Ishikawa (cell line): ENCODE measurements around the gene VWC2.

Experiments
- CEBPB ChIP-seq: IDR thresholded peaks from 2 replicates; pipeline ENCODE4 v1.6.1; 2012
- CREB1 ChIP-seq: IDR thresholded peaks from 2 replicates; pipeline ENCODE4 v1.6.1; 2012; ENCODE audit warnings: low read depth
- EGR1 ChIP-seq: IDR thresholded peaks from 2 replicates; pipeline ENCODE4 v1.6.1; 2012
- EP300 ChIP-seq: IDR thresholded peaks from 2 replicates; pipeline ENCODE4 v1.6.1; 2012; ENCODE audit warnings: borderline replicate concordance
- FOXM1 ChIP-seq: IDR thresholded peaks from 2 replicates; pipeline ENCODE4 v1.6.1; 2012; ENCODE audit warnings: low read depth, borderline replicate concordance
- NFIC ChIP-seq: IDR thresholded peaks from 2 replicates; pipeline ENCODE4 v1.6.1; 2012
- RAD21 ChIP-seq: IDR thresholded peaks from 2 replicates; pipeline ENCODE4 v1.6.1; 2012; ENCODE audit warnings: low read depth
- TAF1 ChIP-seq: IDR thresholded peaks from 2 replicates; pipeline ENCODE4 v1.6.1; 2012; ENCODE audit warnings: low read depth, mild to moderate bottlenecking
- TCF12 ChIP-seq: IDR thresholded peaks from 2 replicates; pipeline ENCODE4 v1.6.1; 2012; ENCODE audit warnings: low read depth
- TEAD4 ChIP-seq: IDR thresholded peaks from 2 replicates; pipeline ENCODE4 v1.6.1; 2012
- YY1 ChIP-seq: IDR thresholded peaks from 2 replicates; pipeline ENCODE4 v1.6.1; 2012; ENCODE audit warnings: low read depth
- ZBTB7A ChIP-seq: IDR thresholded peaks from 2 replicates; pipeline ENCODE4 v1.6.1; 2012; ENCODE audit warnings: low read depth
- TF ChIP-seq, protein P1 (sequence below): IDR thresholded peaks from 2 replicates; pipeline ENCODE4 v1.6.1; 2012; ENCODE audit warnings: low read depth, mild to moderate bottlenecking
- TF ChIP-seq, protein P2 (sequence below): IDR thresholded peaks from 2 replicates; pipeline ENCODE4 v1.6.1; 2012
- TF ChIP-seq, protein P3 (sequence below): IDR thresholded peaks from 2 replicates; pipeline ENCODE4 v1.6.1; 2012

Gene VWC2

DNA sequence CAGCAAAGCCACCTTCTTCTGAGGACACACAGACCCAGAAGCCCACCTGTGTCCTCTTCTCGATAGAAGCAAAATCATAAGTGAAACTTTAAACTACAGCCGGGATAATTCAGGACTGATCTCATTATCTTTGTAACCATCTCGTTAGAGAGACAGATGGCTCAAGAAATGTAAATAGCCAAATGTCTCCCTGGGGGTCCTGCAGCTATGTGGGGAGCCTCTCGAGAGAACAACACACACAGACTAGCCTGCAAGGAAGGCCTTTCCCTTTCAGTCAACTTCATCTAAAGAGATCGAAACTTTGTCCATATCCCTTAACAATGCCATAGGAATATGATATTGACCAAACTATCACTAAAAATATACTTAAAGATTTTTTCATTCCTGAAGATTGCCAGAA lies 93.5 kb downstream of the VWC2 start:
- TF ChIP-seq TCF12 (no peak), NFIC (no peak), YY1 (no peak), FOXM1 (no peak), RAD21 (no peak), TEAD4 (no peak), EGR1 (no peak), CEBPB (no peak), TAF1 (no peak), EP300 (no peak), ZBTB7A (no peak), CREB1 (no peak)
- TF ChIP-seq, protein P1, sequence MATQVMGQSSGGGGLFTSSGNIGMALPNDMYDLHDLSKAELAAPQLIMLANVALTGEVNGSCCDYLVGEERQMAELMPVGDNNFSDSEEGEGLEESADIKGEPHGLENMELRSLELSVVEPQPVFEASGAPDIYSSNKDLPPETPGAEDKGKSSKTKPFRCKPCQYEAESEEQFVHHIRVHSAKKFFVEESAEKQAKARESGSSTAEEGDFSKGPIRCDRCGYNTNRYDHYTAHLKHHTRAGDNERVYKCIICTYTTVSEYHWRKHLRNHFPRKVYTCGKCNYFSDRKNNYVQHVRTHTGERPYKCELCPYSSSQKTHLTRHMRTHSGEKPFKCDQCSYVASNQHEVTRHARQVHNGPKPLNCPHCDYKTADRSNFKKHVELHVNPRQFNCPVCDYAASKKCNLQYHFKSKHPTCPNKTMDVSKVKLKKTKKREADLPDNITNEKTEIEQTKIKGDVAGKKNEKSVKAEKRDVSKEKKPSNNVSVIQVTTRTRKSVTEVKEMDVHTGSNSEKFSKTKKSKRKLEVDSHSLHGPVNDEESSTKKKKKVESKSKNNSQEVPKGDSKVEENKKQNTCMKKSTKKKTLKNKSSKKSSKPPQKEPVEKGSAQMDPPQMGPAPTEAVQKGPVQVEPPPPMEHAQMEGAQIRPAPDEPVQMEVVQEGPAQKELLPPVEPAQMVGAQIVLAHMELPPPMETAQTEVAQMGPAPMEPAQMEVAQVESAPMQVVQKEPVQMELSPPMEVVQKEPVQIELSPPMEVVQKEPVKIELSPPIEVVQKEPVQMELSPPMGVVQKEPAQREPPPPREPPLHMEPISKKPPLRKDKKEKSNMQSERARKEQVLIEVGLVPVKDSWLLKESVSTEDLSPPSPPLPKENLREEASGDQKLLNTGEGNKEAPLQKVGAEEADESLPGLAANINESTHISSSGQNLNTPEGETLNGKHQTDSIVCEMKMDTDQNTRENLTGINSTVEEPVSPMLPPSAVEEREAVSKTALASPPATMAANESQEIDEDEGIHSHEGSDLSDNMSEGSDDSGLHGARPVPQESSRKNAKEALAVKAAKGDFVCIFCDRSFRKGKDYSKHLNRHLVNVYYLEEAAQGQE, result no peak
- TF ChIP-seq, protein P2, sequence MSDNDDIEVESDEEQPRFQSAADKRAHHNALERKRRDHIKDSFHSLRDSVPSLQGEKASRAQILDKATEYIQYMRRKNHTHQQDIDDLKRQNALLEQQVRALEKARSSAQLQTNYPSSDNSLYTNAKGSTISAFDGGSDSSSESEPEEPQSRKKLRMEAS, result no peak
- TF ChIP-seq, protein P3, sequence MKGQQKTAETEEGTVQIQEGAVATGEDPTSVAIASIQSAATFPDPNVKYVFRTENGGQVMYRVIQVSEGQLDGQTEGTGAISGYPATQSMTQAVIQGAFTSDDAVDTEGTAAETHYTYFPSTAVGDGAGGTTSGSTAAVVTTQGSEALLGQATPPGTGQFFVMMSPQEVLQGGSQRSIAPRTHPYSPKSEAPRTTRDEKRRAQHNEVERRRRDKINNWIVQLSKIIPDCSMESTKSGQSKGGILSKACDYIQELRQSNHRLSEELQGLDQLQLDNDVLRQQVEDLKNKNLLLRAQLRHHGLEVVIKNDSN, result no peak

DNA sequence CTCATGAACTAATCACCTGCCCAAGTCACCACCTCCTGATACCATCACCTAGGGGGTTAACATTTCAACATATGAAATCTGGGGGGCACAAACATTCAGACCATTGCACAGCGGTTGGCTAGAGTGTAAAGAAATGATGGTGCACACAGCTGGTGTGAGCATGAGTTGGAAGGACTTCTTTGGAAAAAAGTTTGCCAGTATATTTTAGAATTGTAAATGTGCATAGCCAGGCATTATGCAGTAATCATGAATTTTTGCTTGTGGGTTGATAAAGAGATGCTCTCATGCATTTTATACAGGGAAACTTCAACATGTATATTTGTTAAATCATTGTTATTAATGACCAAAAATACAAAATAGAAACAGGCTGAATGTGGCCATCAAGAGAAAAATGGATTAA lies 100.0 kb downstream of the VWC2 start:
- TF ChIP-seq, protein P2, result no peak
- TF ChIP-seq, protein P3, result no peak
- no peak for TF ChIP-seq RAD21
- TF ChIP-seq YY1, result no peak
- no peak for TF ChIP-seq TAF1
- TF ChIP-seq, protein P1, result no peak
- no peak for TF ChIP-seq EP300
- no peak for TF ChIP-seq NFIC
- TF ChIP-seq EGR1, result no peak
- TF ChIP-seq FOXM1, result no peak
- no peak for TF ChIP-seq ZBTB7A
- no peak for TF ChIP-seq CREB1
- no peak for TF ChIP-seq TCF12
- no peak for TF ChIP-seq CEBPB
- no peak for TF ChIP-seq TEAD4

DNA sequence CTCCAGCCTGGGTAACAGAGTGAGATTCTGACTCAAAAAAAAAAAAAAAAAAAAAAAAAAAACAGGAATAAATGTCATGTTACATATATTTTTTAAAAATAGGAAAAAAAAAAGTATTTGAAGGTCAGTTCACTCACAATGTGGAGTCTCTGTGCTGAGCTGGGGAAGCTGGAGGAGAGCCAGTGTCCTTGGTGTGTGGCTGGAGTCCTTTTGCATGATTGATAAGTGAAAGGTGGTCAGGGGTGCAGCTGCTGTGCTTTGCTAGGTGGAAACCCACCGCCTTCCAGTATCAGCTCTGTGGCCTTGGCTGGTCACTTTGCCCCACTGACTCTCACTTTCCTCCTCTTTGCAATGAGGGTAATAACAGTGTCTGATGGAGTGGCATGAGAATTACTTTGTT lies 101.9 kb downstream of the VWC2 start:
- TF ChIP-seq EP300, result no peak
- no peak for TF ChIP-seq TCF12
- no peak for TF ChIP-seq TEAD4
- no peak for TF ChIP-seq ZBTB7A

DNA sequence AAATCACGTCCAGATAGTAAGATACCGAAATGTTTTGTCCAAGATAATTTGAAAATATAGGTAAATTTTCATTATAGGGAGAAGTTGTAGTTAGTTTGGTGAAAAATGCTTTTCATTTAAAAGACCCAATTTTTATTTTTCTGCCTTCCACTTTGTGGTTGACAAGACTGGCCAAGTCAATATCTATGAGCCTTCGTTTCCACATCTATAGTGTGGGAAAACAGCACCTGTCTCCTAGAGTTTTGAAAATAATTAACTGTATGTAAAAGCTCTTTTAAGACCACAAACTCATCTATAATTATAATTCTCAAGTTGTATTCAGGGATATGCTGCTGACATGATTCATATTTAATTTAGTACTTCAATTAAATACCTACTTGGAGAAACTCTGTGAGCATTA lies 102.8 kb downstream of the VWC2 start:
- TF ChIP-seq CEBPB (no peak), TEAD4 (no peak), TCF12 (no peak), ZBTB7A (no peak), YY1 (no peak), FOXM1 (no peak), EP300 (no peak), RAD21 (no peak), CREB1 (no peak), TAF1 (no peak), EGR1 (no peak), NFIC (no peak)
- TF ChIP-seq, protein P1, result no peak
- TF ChIP-seq, protein P2, result no peak
- TF ChIP-seq, protein P3, result no peak
